GM10248 (cell line): Measurements from ENCODE around the gene SYNPR.

Experiments used
- CTCF ChIA-PET: fragments of 300-600 bp; sonication (Branson Sonifier 250); formaldehyde crosslinking; extraction: SDS; loops from one replicate; lab custom pipeline; 2021; ENCODE audit warnings: antibody characterized with exemption; lab: Yijun Ruan, JAX
- POLR2A ChIA-PET: fragments of 350-650 bp; sonication (Branson Sonifier 250); formaldehyde crosslinking; extraction: SDS; loops from one replicate; lab custom pipeline; 2020; ENCODE audit warnings: antibody characterized with exemption; lab: Yijun Ruan, JAX
- DNase-seq: peaks from one replicate; pipeline ENCODE4 v3.0.0; 2012; ENCODE audit errors: extremely low spot score
- TF ChIP-seq, protein P1 (sequence below): IDR thresholded peaks from 2 replicates; pipeline ENCODE4 v1.5.1; 2012; ENCODE audit warnings: mild to moderate bottlenecking, low read depth; ENCODE audit errors: extremely low read depth, missing control alignments, control extremely low read depth

The SYNPR gene

DNA sequence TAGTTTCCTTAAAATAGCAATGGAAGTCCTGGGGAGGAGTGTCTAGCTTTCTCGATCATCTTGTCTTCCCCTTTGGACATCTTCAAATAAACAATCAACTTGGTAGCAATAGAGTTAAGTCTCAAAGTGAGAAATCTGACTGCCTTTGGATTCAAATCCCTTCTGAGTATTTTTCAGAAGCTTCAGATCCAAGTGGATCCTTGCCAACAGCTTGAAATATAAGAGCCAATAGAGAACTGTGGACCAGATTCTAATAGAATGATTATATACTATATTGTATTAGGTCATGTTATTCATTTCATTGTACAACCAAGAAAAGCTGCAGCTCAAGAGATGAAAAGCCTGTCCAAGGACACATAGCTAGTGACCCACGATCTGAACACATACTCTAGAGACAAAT lies 60.2 kb downstream of the SYNPR start:
- TF ChIP-seq, protein P1, sequence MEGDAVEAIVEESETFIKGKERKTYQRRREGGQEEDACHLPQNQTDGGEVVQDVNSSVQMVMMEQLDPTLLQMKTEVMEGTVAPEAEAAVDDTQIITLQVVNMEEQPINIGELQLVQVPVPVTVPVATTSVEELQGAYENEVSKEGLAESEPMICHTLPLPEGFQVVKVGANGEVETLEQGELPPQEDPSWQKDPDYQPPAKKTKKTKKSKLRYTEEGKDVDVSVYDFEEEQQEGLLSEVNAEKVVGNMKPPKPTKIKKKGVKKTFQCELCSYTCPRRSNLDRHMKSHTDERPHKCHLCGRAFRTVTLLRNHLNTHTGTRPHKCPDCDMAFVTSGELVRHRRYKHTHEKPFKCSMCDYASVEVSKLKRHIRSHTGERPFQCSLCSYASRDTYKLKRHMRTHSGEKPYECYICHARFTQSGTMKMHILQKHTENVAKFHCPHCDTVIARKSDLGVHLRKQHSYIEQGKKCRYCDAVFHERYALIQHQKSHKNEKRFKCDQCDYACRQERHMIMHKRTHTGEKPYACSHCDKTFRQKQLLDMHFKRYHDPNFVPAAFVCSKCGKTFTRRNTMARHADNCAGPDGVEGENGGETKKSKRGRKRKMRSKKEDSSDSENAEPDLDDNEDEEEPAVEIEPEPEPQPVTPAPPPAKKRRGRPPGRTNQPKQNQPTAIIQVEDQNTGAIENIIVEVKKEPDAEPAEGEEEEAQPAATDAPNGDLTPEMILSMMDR: no peak
- ChIA-PET POLR2A (no interaction called here), CTCF (interaction anchor here (0.8 to 2.6 kb wide), 2 partner anchors 11 to 13 kb away, joined by 3 to 7 read pairs; no protein-coding TSS in a partner anchor)
- DNase-seq: no peak

DNA sequence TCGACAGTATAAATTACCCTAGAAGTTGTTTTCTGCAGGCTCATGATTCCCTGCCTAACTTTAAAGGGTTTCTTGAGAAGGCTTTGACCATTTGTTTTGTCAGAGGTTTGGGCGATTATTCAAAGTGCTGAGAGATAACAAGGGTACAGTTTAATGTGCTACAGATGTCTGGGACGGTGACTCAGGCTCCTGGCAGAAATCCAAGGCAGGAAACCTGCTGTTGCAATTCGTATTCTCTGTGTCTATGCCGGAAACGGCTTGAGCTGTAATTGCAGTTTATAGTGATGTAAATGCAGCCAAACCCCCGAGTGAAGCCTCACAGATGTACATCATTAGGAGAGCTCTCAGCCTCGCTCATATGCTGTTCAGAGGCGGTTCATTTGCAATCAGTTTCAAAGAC lies 65.6 kb downstream of the SYNPR start:
- DNase-seq: no peak
- TF ChIP-seq, protein P1: no peak
- CTCF ChIA-PET: interaction anchor here (0.8 to 3.0 kb wide), 4 partner anchors 9 to 474 kb away, joined by 3 to 10 read pairs (median 5); no protein-coding TSS in a partner anchor
- POLR2A ChIA-PET: no interaction called here

- TF ChIP-seq, protein P1: no peak
- POLR2A ChIA-PET: no interaction called here
- DNase-seq: no peak
- CTCF ChIA-PET: interaction anchor here (3.0 kb wide), 1 partner anchor 8 kb away, joined by 10 read pairs; no protein-coding TSS in a partner anchor
Measured at GRCh38 chr3:63344661-63345060, 66.6 kb downstream of the SYNPR start.

DNA sequence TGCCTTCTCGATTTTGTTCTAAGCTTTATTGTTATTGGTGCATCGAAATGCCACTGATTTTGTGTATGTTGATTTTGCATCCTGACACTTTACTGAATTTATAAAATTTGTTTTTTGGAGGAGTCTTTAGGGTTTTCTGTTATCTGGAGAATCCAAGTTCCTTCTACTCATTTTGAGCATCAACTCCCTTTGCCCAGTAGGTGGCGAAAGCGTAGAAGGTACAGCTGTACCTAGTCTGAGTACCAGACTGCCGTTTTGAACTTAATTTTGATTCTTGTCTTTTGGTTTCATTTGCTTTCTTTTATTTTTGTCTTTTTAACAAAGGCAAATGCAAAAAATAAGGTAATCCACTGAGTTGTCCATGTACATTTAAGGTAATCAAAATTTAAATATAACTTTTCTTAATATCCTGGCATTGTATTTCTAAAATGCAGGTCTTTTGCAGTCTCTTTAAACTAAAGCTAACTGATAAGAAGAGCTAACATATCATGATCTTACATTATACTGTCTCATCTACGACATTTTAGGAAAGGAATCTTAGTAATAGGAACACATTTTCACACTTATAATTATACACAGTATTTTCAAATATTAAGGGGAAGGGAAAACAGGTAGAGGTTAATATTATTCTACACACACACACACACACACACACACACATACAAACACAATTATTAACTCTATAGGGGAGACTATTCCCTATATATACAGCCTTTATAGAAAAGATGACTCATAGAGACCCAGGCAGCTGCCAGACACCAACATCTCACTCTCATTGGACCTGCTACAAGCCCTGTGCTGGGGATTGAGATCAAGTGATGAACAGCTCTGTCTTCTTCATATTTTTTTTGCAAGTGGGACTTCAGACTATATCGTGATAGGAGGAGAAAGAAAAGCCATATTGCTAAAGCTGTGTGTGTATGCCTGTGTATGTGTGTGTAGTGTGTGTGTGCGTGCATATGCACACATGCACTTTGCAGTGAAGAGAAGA lies 71.8 kb downstream of the SYNPR start:
- peak; percentile 43 for DNase-seq
- TF ChIP-seq, protein P1: peak; percentile 71
- POLR2A ChIA-PET: no interaction called here
- CTCF ChIA-PET: interaction anchor here (0.8 to 9.4 kb wide), 27 partner anchors 9 to 1134 kb away, joined by 3 to 194 read pairs (median 6); partner anchors contain the start of gene C3orf49

DNA sequence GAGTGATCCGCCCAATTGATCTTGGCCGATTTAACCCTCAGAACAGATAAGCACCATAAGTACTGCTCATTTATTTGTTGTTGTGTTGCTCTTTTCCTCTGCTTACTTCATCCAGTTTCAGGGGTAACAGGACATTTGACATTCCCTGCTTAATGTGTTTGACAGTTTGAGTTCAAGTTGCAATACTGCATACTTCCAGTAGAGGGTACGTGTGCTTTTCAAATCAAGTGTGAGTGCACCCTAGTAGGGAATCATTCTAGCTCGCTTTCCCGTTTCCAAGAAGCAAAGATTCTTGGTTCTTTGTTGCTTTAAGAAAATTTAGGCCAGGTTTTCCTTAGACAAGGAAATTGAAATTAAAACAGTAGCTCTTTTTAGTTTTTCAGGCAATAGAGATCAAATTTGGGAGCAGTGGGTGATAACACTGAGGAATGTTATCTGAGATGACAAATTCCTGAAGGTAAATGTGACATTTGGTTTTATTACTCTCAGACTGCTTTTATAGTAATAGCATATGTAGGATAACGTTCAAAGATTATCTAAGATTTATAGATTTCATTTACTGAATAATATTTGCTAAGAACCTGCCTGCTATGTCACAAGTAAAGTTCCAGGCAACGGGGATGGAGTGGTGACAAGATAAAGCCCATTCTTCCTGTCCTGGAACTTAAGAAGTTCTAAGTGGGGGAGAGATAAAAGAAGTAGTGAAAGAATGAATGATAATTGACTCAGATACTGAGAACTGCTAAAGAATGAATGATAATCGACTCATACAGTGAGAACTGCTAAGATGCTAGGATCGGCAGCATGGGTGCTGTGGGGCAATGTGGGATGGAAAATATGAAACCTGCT lies 73.3 kb downstream of the SYNPR start:
- DNase-seq: peak; percentile 32
- TF ChIP-seq, protein P1: peak; percentile 77
- CTCF ChIA-PET: interaction anchor here (0.7 to 9.4 kb wide), 26 partner anchors 8 to 1133 kb away, joined by 3 to 194 read pairs (median 4); partner anchors contain the start of gene C3orf49
- POLR2A ChIA-PET: no interaction called here

DNA sequence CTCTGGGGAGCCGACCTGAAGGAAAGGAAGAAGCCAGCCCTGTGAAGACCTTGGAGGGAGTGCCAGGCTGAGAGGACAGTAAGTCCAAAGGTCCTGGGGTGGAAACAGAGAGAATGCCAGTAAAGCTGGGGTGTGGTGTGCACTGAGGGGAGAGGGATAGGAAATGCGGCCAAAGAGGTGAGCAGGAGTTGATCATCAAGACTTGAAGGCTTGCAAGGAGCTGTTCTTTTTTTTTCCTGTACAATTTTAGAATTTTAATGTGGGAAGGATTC lies 73.8 kb downstream of the SYNPR start:
- ChIA-PET POLR2A (no interaction called here), CTCF (interaction anchor here (0.7 to 9.4 kb wide), 17 partner anchors 8 to 1132 kb away, joined by 3 to 194 read pairs (median 6); partner anchors contain the start of gene C3orf49)
- no peak for DNase-seq
- TF ChIP-seq, protein P1: no peak
